ENCODE data around the gene PISD.

Gene PISD

GRCh38 chr22:31630331-31631329 lies 31.4 kb downstream of the PISD start:
- ATAC-seq (ENCODE audit: low read depth) (peak; percentile 81), DNase-seq (ENCODE audit: low spot score) (peak; percentile 88)
- peaks cover 3% of the 10 kb centered on the region; the same call in 1 of the 2 replicates for H3K36me3 ChIP-seq (ENCODE audit: low read depth)
- H3K4me1 ChIP-seq (ENCODE audit: insufficient read depth, poor library complexity, severe bottlenecking) = no peaks in the 10 kb centered on the region
- H3K9me3 ChIP-seq (ENCODE audit: severe bottlenecking) = no peaks in the 10 kb centered on the region
- peak; percentile 30 for TF ChIP-seq CTCF (IDR thresholded peaks at IDR 0.05; ENCODE audit: poor library complexity, severe bottlenecking)
- H3K27me3 ChIP-seq (ENCODE audit: insufficient read depth, poor library complexity, severe bottlenecking) = no peaks in the 10 kb centered on the region
- peak overlapping the region; percentile 66 for H3K27ac ChIP-seq (ENCODE audit: poor library complexity, severe bottlenecking)
- peak overlapping the region; percentile 48 for H3K4me3 ChIP-seq (ENCODE audit: severe bottlenecking)

GRCh38 chr22:31629741-31630184 lies 32.3 kb downstream of the PISD start:
- no peak for TF ChIP-seq CTCF (IDR thresholded peaks at IDR 0.05; ENCODE audit: poor library complexity, severe bottlenecking)
- ATAC-seq (ENCODE audit: low read depth) (no peak), DNase-seq (ENCODE audit: low spot score) (no peak)
- no peaks in the 10 kb centered on the region for H3K27me3 ChIP-seq (ENCODE audit: insufficient read depth, poor library complexity, severe bottlenecking)
- H3K4me3 ChIP-seq (ENCODE audit: severe bottlenecking) = peak overlapping the region; percentile 48
- H3K36me3 ChIP-seq (ENCODE audit: low read depth) = peaks cover 3% of the 10 kb centered on the region; the same call in 1 of the 2 replicates
- no peaks in the 10 kb centered on the region for H3K4me1 ChIP-seq (ENCODE audit: insufficient read depth, poor library complexity, severe bottlenecking)
- H3K27ac ChIP-seq (ENCODE audit: poor library complexity, severe bottlenecking) = peak overlapping the region; percentile 66
- no peaks in the 10 kb centered on the region for H3K9me3 ChIP-seq (ENCODE audit: severe bottlenecking)

- H3K36me3 ChIP-seq (ENCODE audit: low read depth) = peaks cover 3% of the 10 kb centered on the region; the same call in 1 of the 2 replicates
- ATAC-seq (ENCODE audit: low read depth) = no peak
- H3K4me3 ChIP-seq (ENCODE audit: severe bottlenecking) = no peak overlapping the region
- H3K9me3 ChIP-seq (ENCODE audit: severe bottlenecking) = no peaks in the 10 kb centered on the region
- no peaks in the 10 kb centered on the region for H3K4me1 ChIP-seq (ENCODE audit: insufficient read depth, poor library complexity, severe bottlenecking)
- H3K27ac ChIP-seq (ENCODE audit: poor library complexity, severe bottlenecking) = no peak overlapping the region
- H3K27me3 ChIP-seq (ENCODE audit: insufficient read depth, poor library complexity, severe bottlenecking) = no peaks in the 10 kb centered on the region
- no peak for TF ChIP-seq CTCF (IDR thresholded peaks at IDR 0.05; ENCODE audit: poor library complexity, severe bottlenecking)
- DNase-seq (ENCODE audit: low spot score) = no peak
Observed at GRCh38 chr22:31628969-31629708, 32.9 kb downstream of the PISD start.

- Histone ChIP-seq H3K27me3 (ENCODE audit: insufficient read depth, poor library complexity, severe bottlenecking) (no peaks in the 10 kb centered on the region), H3K27ac (ENCODE audit: poor library complexity, severe bottlenecking) (no peak overlapping the region), H3K9me3 (ENCODE audit: severe bottlenecking) (no peaks in the 10 kb centered on the region), H3K36me3 (ENCODE audit: low read depth) (peaks cover 3% of the 10 kb centered on the region; the same call in 1 of the 2 replicates), H3K4me3 (ENCODE audit: severe bottlenecking) (no peak overlapping the region), H3K4me1 (ENCODE audit: insufficient read depth, poor library complexity, severe bottlenecking) (no peaks in the 10 kb centered on the region)
- no peak for ATAC-seq (ENCODE audit: low read depth)
- TF ChIP-seq CTCF (IDR thresholded peaks at IDR 0.05; ENCODE audit: poor library complexity, severe bottlenecking) = no peak
- no peak for DNase-seq (ENCODE audit: low spot score)
Observed at GRCh38 chr22:31628362-31628761, 33.7 kb downstream of the PISD start.
